Common myeloid progenitor, CD34-positive (primary cell): ENCODE measurements around the gene ARHGAP40.

ENCODE experiments used
- CTCF ChIA-PET: fragments of 350-600 bp; sonication (Branson Sonifier 250); formaldehyde crosslinking; loops from one replicate; lab custom pipeline; 2021; ENCODE audit warnings: antibody characterized with exemption; lab: Charles Lee
- POLR2A ChIA-PET: fragments of 350-600 bp; sonication (Branson Sonifier 250); formaldehyde crosslinking; loops from one replicate; lab custom pipeline; 2021; ENCODE audit warnings: antibody characterized with exemption; lab: Charles Lee
- DNase-seq, 3 donors: peaks; one replicate each; pipeline versions ENCODE4 v3.0.0 to v3.0.0-alpha.2; 2013
- H3K27ac ChIP-seq, 2 experiments: 1 replicate in 1 of 2; 2 replicates in 1 of 2; pipeline ENCODE4 v1.7.0; 2013; ENCODE audit warnings: inconsistent platforms in 2 of 2, low read length in 2 of 2, mild to moderate bottlenecking in 2 of 2, low read depth in 1 of 2, moderate library complexity in 1 of 2; ENCODE audit not compliant: severe bottlenecking in 2 of 2, insufficient read depth in 1 of 2, poor library complexity in 1 of 2
- H3K27me3 ChIP-seq, 5 experiments: replicated peaks in 2 of 5; 1 replicate in 3 of 5; 2 replicates in 2 of 5; pipeline versions ENCODE4 v1.6.1 to v1.7.0; 2013; ENCODE audit warnings: low read length in 4 of 5, mild to moderate bottlenecking in 2 of 5, moderate library complexity in 2 of 5, inconsistent platforms in 1 of 5; ENCODE audit not compliant: insufficient read depth in 5 of 5, control insufficient read depth in 4 of 5
- H3K36me3 ChIP-seq, 4 experiments: 1 replicate in 2 of 4; 2 replicates in 2 of 4; pipeline versions ENCODE4 v1.6.1 to v1.7.0; 2013; ENCODE audit warnings: low read length in 3 of 4, control low read depth in 1 of 4, mild to moderate bottlenecking in 1 of 4; ENCODE audit not compliant: control insufficient read depth in 4 of 4, insufficient read depth in 4 of 4
- H3K4me1 ChIP-seq, 4 experiments: 1 replicate in 3 of 4; 2 replicates in 1 of 4; pipeline versions ENCODE4 v1.6.1 to v1.7.1; 2013; ENCODE audit warnings: low read length in 3 of 4, mild to moderate bottlenecking in 3 of 4, control low read depth in 1 of 4, inconsistent platforms in 1 of 4, moderate library complexity in 1 of 4; ENCODE audit not compliant: control insufficient read depth in 4 of 4, insufficient read depth in 4 of 4; ENCODE audit errors: control extremely low read depth in 1 of 4
- H3K4me3 ChIP-seq, 7 experiments: 1 replicate in 4 of 7; 2 replicates in 3 of 7; pipeline versions ENCODE4 v1.5.1 to v1.7.0; 2013; ENCODE audit warnings: mild to moderate bottlenecking in 7 of 7, low read length in 6 of 7, moderate library complexity in 6 of 7, inconsistent platforms in 2 of 7, low read depth in 2 of 7, control low read depth in 1 of 7; ENCODE audit not compliant: insufficient read depth in 4 of 7, control insufficient read depth in 1 of 7; ENCODE audit errors: extremely low read depth in 1 of 7
- H3K9me3 ChIP-seq, 5 experiments: 1 replicate in 4 of 5; 2 replicates in 1 of 5; pipeline versions ENCODE4 v1.6.1 to v1.7.1; 2013; ENCODE audit warnings: low read length in 4 of 5, mild to moderate bottlenecking in 2 of 5, inconsistent platforms in 1 of 5, low read depth in 1 of 5, moderate library complexity in 1 of 5; ENCODE audit not compliant: control insufficient read depth in 4 of 5, insufficient read depth in 2 of 5; ENCODE audit errors: control extremely low read depth in 1 of 5
- WGBS: methylation state at CpG from one replicate; pipeline ENCODE4 v1.1.5; 2013; ENCODE audit not compliant: insufficient coverage; 5-methylcytosine and 5-hydroxymethylcytosine counted together

The ARHGAP40 gene

DNA sequence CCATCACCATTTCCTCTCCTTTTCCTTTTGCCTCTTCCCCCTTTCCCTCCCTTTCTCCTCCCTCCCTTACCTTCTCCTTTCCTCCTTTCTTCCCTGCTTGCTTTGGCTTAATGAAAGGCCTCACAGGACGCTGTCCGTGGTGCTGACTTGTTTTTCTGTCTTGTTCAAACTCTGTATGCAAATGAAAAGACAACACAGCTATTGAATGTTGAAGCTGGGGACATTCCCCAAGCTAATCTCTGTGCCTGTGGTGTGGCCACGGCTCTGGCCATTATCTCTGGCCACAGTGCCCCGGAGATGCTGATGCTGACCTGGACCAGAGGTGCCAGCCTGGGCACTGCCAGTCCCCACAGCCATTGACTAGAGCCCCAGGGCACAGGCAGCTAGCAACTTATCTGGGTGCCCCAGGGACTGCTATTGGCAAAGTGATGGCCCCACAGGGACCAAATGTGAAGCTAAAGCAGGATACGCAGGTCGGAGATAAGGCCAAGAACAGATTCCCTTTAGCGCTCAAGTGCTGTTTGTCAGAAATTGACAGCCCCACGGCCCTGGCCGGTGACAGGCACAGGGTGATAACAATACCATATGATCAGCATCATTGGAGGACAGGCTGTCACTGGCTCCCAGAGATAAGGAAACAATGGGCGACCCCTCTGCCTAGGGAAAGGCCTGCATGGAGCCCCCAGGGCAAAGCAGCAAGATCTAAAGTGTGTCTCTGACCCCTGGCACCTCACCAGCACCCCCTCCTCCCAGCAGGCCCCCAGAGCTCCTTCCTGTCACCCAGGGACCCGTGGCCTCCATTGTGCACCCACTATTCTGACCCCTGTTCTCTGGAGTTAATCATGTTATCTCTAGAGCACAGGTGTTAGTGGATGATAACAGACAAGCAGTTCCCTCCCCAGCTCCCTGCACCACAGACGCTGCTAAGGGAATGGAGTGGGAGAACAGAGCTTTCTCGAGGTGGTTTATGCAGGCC lies 91.1 kb downstream of the ARHGAP40 start:
- Histone ChIP-seq H3K9me3 (no peaks in the 10 kb centered on the region), H3K27ac (no peak overlapping the region), H3K27me3 (peaks cover 0 to 21% (median 6%) of the 10 kb centered on the region in 5 experiments), H3K4me3 (no peak overlapping the region), H3K4me1 (no peaks in the 10 kb centered on the region), H3K36me3 (no peaks in the 10 kb centered on the region)
- ChIA-PET POLR2A (no interaction called here), CTCF (interaction anchor here (0.6 to 1.0 kb wide), 2 partner anchors 12 to 34 kb away, joined by 3 read pairs; no protein-coding TSS in a partner anchor)
- peak; percentile 60 to 84 (median 77) for DNase-seq
- WGBS: 40% methylated on average over 8 of the region's 13 CpGs

DNA sequence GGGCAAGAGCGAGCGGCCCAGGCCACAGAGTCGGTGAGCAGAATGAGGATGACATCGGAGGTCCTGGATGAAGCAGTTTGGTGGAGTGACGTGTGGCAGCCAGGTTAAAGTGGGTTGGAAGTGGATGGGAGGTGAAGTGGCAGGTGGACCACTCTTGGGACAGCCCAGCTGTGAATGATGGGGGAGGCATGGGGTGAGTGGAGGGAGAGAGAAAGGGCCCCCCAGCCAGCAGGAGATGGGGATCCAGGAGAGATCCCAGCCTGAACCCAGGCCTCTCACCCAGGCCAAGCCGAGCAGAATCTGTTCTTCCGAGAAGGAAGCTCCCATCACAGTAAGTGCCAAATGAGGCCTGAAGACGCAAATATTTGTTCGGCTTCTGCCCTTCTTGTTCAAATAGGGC lies 95.7 kb downstream of the ARHGAP40 start:
- Histone ChIP-seq H3K4me1 (no peaks in the 10 kb centered on the region), H3K4me3 (no peak overlapping the region), H3K27ac (no peak overlapping the region), H3K27me3 (peaks cover 0 to 43% (median 8%) of the 10 kb centered on the region in 5 experiments), H3K36me3 (no peaks in the 10 kb centered on the region), H3K9me3 (no peaks in the 10 kb centered on the region)
- DNase-seq: no peak
- CTCF ChIA-PET: interaction anchor here (0.6 to 1.1 kb wide), 2 partner anchors 24 to 37 kb away, joined by 3 read pairs; no protein-coding TSS in a partner anchor
- POLR2A ChIA-PET: no interaction called here
- WGBS: 88% methylated on average over 8 of the region's 9 CpGs

GRCh38 chr20:38698541-38698940 lies 96.9 kb downstream of the ARHGAP40 start:
- Histone ChIP-seq H3K36me3 (no peaks in the 10 kb centered on the region), H3K4me1 (no peaks in the 10 kb centered on the region), H3K9me3 (no peaks in the 10 kb centered on the region), H3K27me3 (peaks cover 0 to 55% (median 8%) of the 10 kb centered on the region in 5 experiments), H3K4me3 (no peak overlapping the region), H3K27ac (no peak overlapping the region)
- no peak for DNase-seq
- WGBS: 88% methylated on average over 15 of the region's 15 CpGs
- ChIA-PET POLR2A (no interaction called here), CTCF (interaction anchor here (1.0 to 1.2 kb wide), 2 partner anchors 27 to 49 kb away, joined by 3 read pairs; no protein-coding TSS in a partner anchor)

DNA sequence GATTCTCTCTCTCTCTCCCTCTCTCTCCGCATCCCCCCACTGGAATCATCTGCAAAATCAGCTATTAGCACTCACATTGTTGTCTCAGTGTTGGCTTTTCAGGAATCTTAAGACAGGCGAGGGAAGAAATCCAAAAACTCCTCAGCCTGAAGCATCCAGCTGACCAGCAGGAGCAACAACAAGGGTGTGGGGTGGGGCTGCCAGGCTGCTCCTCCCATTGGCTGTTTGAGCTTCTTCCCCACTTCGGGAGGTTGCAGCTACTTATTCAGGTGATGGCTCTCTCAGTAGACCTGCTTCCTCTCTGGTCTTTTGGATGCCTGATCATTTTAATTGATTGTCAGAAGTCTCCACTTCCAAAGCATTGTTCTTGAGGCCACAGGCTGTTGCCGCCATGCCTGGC lies 98.5 kb downstream of the ARHGAP40 start:
- no peaks in the 10 kb centered on the region for H3K4me1 ChIP-seq
- H3K27ac ChIP-seq: no peak overlapping the region
- CTCF ChIA-PET: no interaction called here
- WGBS: 68% methylated on average over 4 of the region's 4 CpGs
- no peak overlapping the region for H3K4me3 ChIP-seq
- no peak for DNase-seq
- no peaks in the 10 kb centered on the region for H3K9me3 ChIP-seq
- peaks cover 0 to 62% (median 8%) of the 10 kb centered on the region in 5 experiments for H3K27me3 ChIP-seq
- POLR2A ChIA-PET: no interaction called here
- H3K36me3 ChIP-seq: no peaks in the 10 kb centered on the region
